GM23338 (cell line): ENCODE data around the gene SLC10A2. TPM values are rescaled to one million over a fixed set of nuclear protein-coding genes. Genes with fewer than 3 reads are reported as not detected.

Source experiments
- ATAC-seq: fragments of 200-7000 bp; cut with Tn5 transposase; 3 replicates; pipeline ENCODE4 v1.9.1; 2020
- DNase-seq: peaks from one replicate; pipeline ENCODE4 v3.0.0-alpha.2; 2015; ENCODE audit warnings: low spot score
- H2AFZ ChIP-seq: fragments of 200-600 bp; sonication (generic); 2 replicates; pipeline ENCODE4 v1.8.0; 2016; ENCODE audit warnings: antibody characterized with exemption, mild to moderate bottlenecking, moderate library complexity
- H3F3A ChIP-seq: fragments of 200-600 bp; sonication (generic); replicated peaks from 2 replicates; pipeline ENCODE4 v1.8.0; 2017; ENCODE audit warnings: antibody characterized with exemption, mixed run types, low read depth
- H3K27ac ChIP-seq: fragments of 200-600 bp; sonication (generic); 2 replicates; pipeline ENCODE4 v1.6.1; 2016; ENCODE audit warnings: low read depth
- H3K27me3 ChIP-seq: fragments of 200-600 bp; sonication (generic); 2 replicates; pipeline ENCODE4 v1.8.0; 2016; ENCODE audit warnings: mild to moderate bottlenecking, mixed run types, moderate library complexity; ENCODE audit not compliant: insufficient read depth
- H3K36me3 ChIP-seq: fragments of 200-600 bp; sonication (generic); 2 replicates; pipeline ENCODE4 v1.8.0; 2016; ENCODE audit warnings: mild to moderate bottlenecking; ENCODE audit not compliant: insufficient read depth
- H3K4me1 ChIP-seq: fragments of 200-600 bp; sonication (generic); 2 replicates; pipeline ENCODE4 v1.8.0; 2016; ENCODE audit warnings: mild to moderate bottlenecking, moderate library complexity; ENCODE audit not compliant: insufficient read depth
- H3K4me2 ChIP-seq: fragments of 200-600 bp; sonication (generic); 2 replicates; pipeline ENCODE4 v1.7.1; 2017; ENCODE audit warnings: mixed run types
- H3K4me3 ChIP-seq: fragments of 200-600 bp; sonication (generic); 2 replicates; pipeline ENCODE4 v1.6.1; 2016; ENCODE audit warnings: mixed run types
- H3K79me2 ChIP-seq: fragments of 200-600 bp; sonication (generic); replicated peaks from 2 replicates; pipeline ENCODE4 v1.8.0; 2017; ENCODE audit warnings: mild to moderate bottlenecking; ENCODE audit not compliant: insufficient read depth
- H3K9me2 ChIP-seq: fragments of 200-600 bp; sonication (generic); 2 replicates; pipeline ENCODE4 v1.8.0; 2017; ENCODE audit not compliant: insufficient read depth
- H4K20me1 ChIP-seq: fragments of 200-600 bp; sonication (generic); replicated peaks from 2 replicates; pipeline ENCODE4 v1.8.0; 2017; ENCODE audit warnings: mild to moderate bottlenecking; ENCODE audit not compliant: insufficient read depth
- H3K27ac Mint-ChIP-seq: 2 replicates; pipeline ENCODE4 v1.8.0; 2020; ENCODE audit warnings: inconsistent platforms, mild to moderate bottlenecking, moderate library complexity, mixed read lengths
- H3K27me3 Mint-ChIP-seq: 3 replicates; pipeline ENCODE4 v1.8.0; 2022; ENCODE audit warnings: low read depth, mild to moderate bottlenecking, moderate library complexity, mixed read lengths, inconsistent platforms; ENCODE audit not compliant: insufficient read depth, poor library complexity
- H3K36me3 Mint-ChIP-seq: 3 replicates; pipeline ENCODE4 v1.8.0; 2021; ENCODE audit warnings: low read depth, mild to moderate bottlenecking, inconsistent platforms, moderate library complexity, mixed read lengths
- H3K4me1 Mint-ChIP-seq: 3 replicates; pipeline ENCODE4 v1.8.0; 2020; ENCODE audit warnings: mild to moderate bottlenecking, inconsistent platforms, mixed read lengths
- H3K4me3 Mint-ChIP-seq: 3 replicates; pipeline ENCODE4 v1.8.0; 2021; ENCODE audit warnings: moderate library complexity, mild to moderate bottlenecking, inconsistent platforms, mixed read lengths
- H3K9me3 Mint-ChIP-seq: 3 replicates; pipeline ENCODE4 v1.8.0; 2020; ENCODE audit warnings: moderate library complexity, mild to moderate bottlenecking, inconsistent platforms, mixed read lengths
- CREB1 ChIP-seq: fragments of 250-450 bp; sonication (Bioruptor Pico); IDR thresholded peaks from 2 replicates; pipeline ENCODE4 v1.5.0; 2020; ENCODE audit warnings: low read depth, mild to moderate bottlenecking, moderate library complexity
- CTCF ChIP-seq, 2 experiments: fragments of 200-600 bp in 1 of 2; sonication (generic) in 1 of 2; conservative IDR thresholded peaks; 2 replicates each; pipeline versions ENCODE4 v1.5.1 to v1.6.1; 2016 to 2017; ENCODE audit warnings: antibody characterized with exemption in 2 of 2, low read depth in 2 of 2, mild to moderate bottlenecking in 2 of 2, moderate library complexity in 1 of 2
- ETS1 ChIP-seq: IDR thresholded peaks from 2 replicates; pipeline ENCODE4 v1.6.1; 2016; ENCODE audit warnings: antibody characterized with exemption
- EZH2 ChIP-seq: fragments of 200-600 bp; sonication (generic); IDR thresholded peaks from one replicate; pipeline ENCODE4 v1.8.0; 2017; ENCODE audit warnings: antibody characterized with exemption, mild to moderate bottlenecking, low read depth; ENCODE audit not compliant: unreplicated experiment
- EZH2phosphoT487 ChIP-seq: fragments of 200-600 bp; sonication (generic); IDR thresholded peaks from one replicate; pipeline ENCODE4 v1.8.1; 2018; ENCODE audit warnings: antibody characterized with exemption; ENCODE audit not compliant: unreplicated experiment
- JUNB ChIP-seq: IDR thresholded peaks from one replicate; pipeline ENCODE4 v1.6.1; 2016; ENCODE audit warnings: antibody characterized with exemption; ENCODE audit not compliant: unreplicated experiment
- NANOG ChIP-seq: IDR thresholded peaks from 2 replicates; pipeline ENCODE4 v1.6.1; 2016; ENCODE audit warnings: antibody characterized with exemption, borderline replicate concordance
- POLR2AphosphoS5 ChIP-seq: IDR thresholded peaks from 2 replicates; pipeline ENCODE4 v1.6.1; 2016; ENCODE audit warnings: antibody characterized with exemption, low read depth
- REST ChIP-seq: IDR thresholded peaks from one replicate; pipeline ENCODE4 v1.6.1; 2018; ENCODE audit warnings: antibody characterized with exemption; ENCODE audit not compliant: unreplicated experiment
- STAT1 ChIP-seq: IDR thresholded peaks from one replicate; pipeline ENCODE4 v1.6.1; 2016; ENCODE audit warnings: antibody characterized with exemption; ENCODE audit not compliant: unreplicated experiment
- ZNF114 ChIP-seq: fragments of 250-450 bp; sonication (Bioruptor Pico); IDR thresholded peaks from 2 replicates; pipeline ENCODE4 v1.5.0; 2020; ENCODE audit warnings: mild to moderate bottlenecking, moderate library complexity
- ZNF331 ChIP-seq: fragments of 250-450 bp; sonication (Bioruptor Pico); IDR thresholded peaks from 2 replicates; pipeline ENCODE4 v1.5.0; 2020; ENCODE audit warnings: low read depth, mild to moderate bottlenecking, moderate library complexity
- ZNF462 ChIP-seq: fragments of 250-450 bp; sonication (Bioruptor Pico); IDR thresholded peaks from 2 replicates; pipeline ENCODE4 v1.5.0; 2020; ENCODE audit warnings: mild to moderate bottlenecking, moderate library complexity
- polyA plus RNA-seq: library from polyadenylated mRNA; unstranded; fragments of >200 nt; fragmentation: Nextera tagmentation; extraction: Ambion mirVana; gene quantifications from 2 replicates; pipeline ENCODE4 v1.2.1, GENCODE V29; 2016
- total RNA-seq: library from RNA; depleted of rRNA; stranded (reverse); fragments of >200 nt; shearing (Covaris generic); gene quantifications from 2 replicates; pipeline ENCODE4 v1.2.3, GENCODE V29; 2014

Gene SLC10A2
- total and polyA plus RNA-seq, 2 experiments from 2014 or later = not detected

GRCh38 chr13:103040006-103040405, 26.2 kb downstream of the SLC10A2 start:
- H3K27ac Mint-ChIP-seq = no peak overlapping the region
- Histone ChIP-seq H3K4me2 (no peak overlapping the region), H3K4me1 (no peaks in the 10 kb centered on the region), H3K4me3 (no peak overlapping the region), H3F3A (no peaks in the 10 kb centered on the region), H2AFZ (no peak overlapping the region), H3K27me3 (no peaks in the 10 kb centered on the region), H3K79me2 (no peaks in the 10 kb centered on the region), H3K9me2 (peaks cover 3% of the 10 kb centered on the region; the same call in 1 of the 2 replicates), H3K36me3 (no peaks in the 10 kb centered on the region), H4K20me1 (no peaks in the 10 kb centered on the region), H3K27ac (no peak overlapping the region)
- 0 out of 3 replicates have a peak, but pooled peaks cover 5% of the 10 kb centered on the region for H3K4me1 Mint-ChIP-seq
- H3K9me3 Mint-ChIP-seq = no peaks in the 10 kb centered on the region
- DNase-seq = no peak
- no peaks in the 10 kb centered on the region for H3K36me3 Mint-ChIP-seq
- ATAC-seq = no peak
- no peak overlapping the region for H3K4me3 Mint-ChIP-seq
- H3K27me3 Mint-ChIP-seq = no peaks in the 10 kb centered on the region
- TF ChIP-seq EZH2phosphoT487 (no peak), STAT1 (no peak), NANOG (no peak), POLR2AphosphoS5 (no peak), CREB1 (CRISPR knock-in tag) (no peak), ZNF331 (CRISPR knock-in tag) (no peak), REST (no peak), ETS1 (no peak), ZNF114 (CRISPR knock-in tag) (no peak), CTCF (conservative IDR thresholded peaks at IDR 0.05; ENCODE audit: low read depth in 2 of 2) (no peak), EZH2 (no peak), ZNF462 (CRISPR knock-in tag) (no peak), JUNB (no peak)
